Measurements from ENCODE around the gene ADAMTS12. TPM values are rescaled to one million over a fixed set of nuclear protein-coding genes. Genes with fewer than 3 reads are reported as not detected.

ADAMTS12 gene
- total and polyA plus RNA-seq, 2 of the 8 experiments (the other 6 are each of a cell fraction or from before 2014, with no cell fraction given): 6.4 to 12.8 TPM

DNA sequence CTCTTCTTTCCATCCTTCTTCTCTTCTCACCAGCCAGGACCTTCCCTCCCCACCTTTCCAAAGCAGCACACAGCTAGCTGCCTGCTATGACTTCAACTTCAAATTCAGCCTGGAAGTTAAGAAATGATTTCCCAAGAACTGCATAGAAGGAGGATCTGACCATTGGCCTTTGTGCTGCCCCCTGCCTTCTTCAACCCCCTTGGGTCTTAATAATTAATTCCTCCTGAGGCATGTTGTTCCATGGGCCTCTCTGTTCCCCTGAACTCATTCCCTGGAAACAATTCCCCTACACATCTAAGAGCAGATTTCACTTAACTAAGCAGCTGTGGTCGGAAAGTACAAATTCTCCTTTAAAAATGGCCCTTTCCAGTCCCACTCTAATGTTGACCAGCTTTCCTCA is 62.4 kb downstream of the ADAMTS12 start:
- no peak overlapping the region for H2BK20ac ChIP-seq (ENCODE audit: low read length)
- H2BK12ac ChIP-seq (ENCODE audit: low read depth, low read length): no peak overlapping the region
- no peak overlapping the region for H3K9ac ChIP-seq (replicated peaks in 1 of 4; ENCODE audit: extremely low read depth in 1 of 4, low read depth in 3 of 4, low read length in 3 of 4)
- H3K18ac ChIP-seq (ENCODE audit: extremely low read depth, low read length): no peak overlapping the region
- ChIA-PET CTCF (ENCODE audit: partially characterized antibody) (interaction anchor here (1.0 kb wide), 1 partner anchor 140 kb away, joined by 3 read pairs; no protein-coding TSS in a partner anchor), POLR2A (ENCODE audit: partially characterized antibody) (interaction anchor here (0.9 kb wide), 1 partner anchor 21 kb away, joined by 3 read pairs; no protein-coding TSS in a partner anchor)
- 89% methylated on average over 1 of the region's 1 CpG; no CpG with 5 or more reads in 1 of the 2 experiments for WGBS, 2 experiments (ENCODE audit: extremely low coverage in 1 of 2, insufficient coverage in 1 of 2, insufficient read length in 1 of 2, insufficient replicate concordance in 2 of 2, low coverage in 1 of 2, low lambda C conversion rate in 2 of 2, missing lambda C conversion rate in 1 of 2)
- H3K9me3 ChIP-seq (ENCODE audit: insufficient read depth in 2 of 2, low read depth in 1 of 2, low read length in 1 of 2): no peaks in the 10 kb centered on the region
- no peak overlapping the region for H3K4me2 ChIP-seq (ENCODE audit: insufficient read depth in 1 of 2, low read depth in 2 of 2, low read length in 2 of 2)
- TF ChIP-seq CHD1 (IDR thresholded peaks at IDR 0.05; ENCODE audit: low read depth, low read length): no peak
- TF ChIP-seq JUN (IDR thresholded peaks at IDR 0.05; ENCODE audit: low read depth, low read length): no peak
- TF ChIP-seq NRF1 (IDR thresholded peaks at IDR 0.05; ENCODE audit: low read depth, low read length): no peak
- no peak for TF ChIP-seq EGR1 (IDR thresholded peaks at IDR 0.05; ENCODE audit: borderline replicate concordance, low read depth, low read length)
- TF ChIP-seq SP1 (IDR thresholded peaks at IDR 0.05; ENCODE audit: low read depth, low read length): no peak
- TF ChIP-seq POLR2AphosphoS5 (IDR thresholded peaks at IDR 0.05; ENCODE audit: low read depth, low read length): no peak
- no peak for TF ChIP-seq GTF2F1 (IDR thresholded peaks at IDR 0.05; ENCODE audit: borderline replicate concordance, low read depth, low read length)
- no peak for TF ChIP-seq RFX5 (IDR thresholded peaks at IDR 0.05; ENCODE audit: borderline replicate concordance, low read depth, low read length)
- H3K56ac ChIP-seq (replicated peaks; ENCODE audit: insufficient read length, low read depth, low read length): no peak overlapping the region
- H4K5ac ChIP-seq (ENCODE audit: insufficient read length, low read depth, low read length): no peak overlapping the region
- H3K36me3 ChIP-seq (ENCODE audit: control insufficient read depth in 2 of 4, insufficient read depth in 4 of 4, low read length in 3 of 4): no peaks in the 10 kb centered on the region
- H3K4ac ChIP-seq (replicated peaks; ENCODE audit: insufficient read length, low read depth, low read length): no peak overlapping the region
- no peak overlapping the region for H2BK15ac ChIP-seq (ENCODE audit: low read length)
- no peak for FAIRE-seq
- H3K27me3 ChIP-seq (replicated peaks in 1 of 4; ENCODE audit: control insufficient read depth in 3 of 4, extremely low read depth in 1 of 4, insufficient read depth in 3 of 4, low read length in 3 of 4): no peaks in the 10 kb centered on the region
- H3K23ac ChIP-seq (ENCODE audit: insufficient read length): no peak overlapping the region
- no peaks in the 10 kb centered on the region for H4K20me1 ChIP-seq (replicated peaks in 1 of 2; ENCODE audit: control insufficient read depth in 1 of 2, insufficient read depth in 2 of 2, low read length in 2 of 2)
- H3K4me3 ChIP-seq (ENCODE audit: extremely low read depth in 1 of 4, insufficient read depth in 2 of 4, low read depth in 3 of 4, low read length in 4 of 4): no peak overlapping the region
- DNase-seq (ENCODE audit: low read depth in 1 of 2, low spot score in 2 of 2): no peak
- peaks cover 0 to 8% (median 4%) of the 10 kb centered on the region in 4 experiments; a peak in 4 of 7 replicates for H3K4me1 ChIP-seq (replicated peaks in 1 of 4; ENCODE audit: control insufficient read depth in 3 of 4, insufficient read depth in 4 of 4, low read length in 3 of 4)
- no peak overlapping the region for H4K91ac ChIP-seq (replicated peaks; ENCODE audit: insufficient read length, low read length)
- no peak overlapping the region for H2AFZ ChIP-seq (ENCODE audit: low read length)
- no peak overlapping the region for H3K27ac ChIP-seq (ENCODE audit: low read depth, low read length)
- H2BK5ac ChIP-seq (ENCODE audit: low read depth, low read length): no peak overlapping the region
- no peaks in the 10 kb centered on the region for H3K79me2 ChIP-seq (ENCODE audit: control insufficient read depth in 1 of 2, insufficient read depth in 2 of 2, low read length in 2 of 2)
- no peak overlapping the region for H2AK5ac ChIP-seq (ENCODE audit: low read depth, low read length)
- H2BK120ac ChIP-seq (replicated peaks; ENCODE audit: low read depth, low read length): no peak overlapping the region
- no peaks in the 10 kb centered on the region; the same call in 1 of the 2 replicates for H3K79me1 ChIP-seq (ENCODE audit: low read depth, low read length)
- no peaks in the 10 kb centered on the region for H3K23me2 ChIP-seq (ENCODE audit: low read depth, low read length)
- no peak overlapping the region for H3K14ac ChIP-seq (ENCODE audit: insufficient read length)
- no peak overlapping the region for H4K8ac ChIP-seq (ENCODE audit: extremely low read depth, insufficient read depth, low read length)

All from H1 (cell line).